DMS 273 (cell line): ENCODE measurements around the gene AIFM1.

Source experiments
- DNase-seq: peaks from one replicate; lab custom pipeline; 2025; ENCODE audit not compliant: unreplicated experiment; lab: John Stamatoyannopoulos, UW

AIFM1 gene

GRCh38 chrX:130097507-130098209 lies 68.0 kb downstream of the AIFM1 start:
- peak; percentile 81 for DNase-seq

- no peak for DNase-seq
Measured at GRCh38 chrX:130095249-130096030, 70.2 kb downstream of the AIFM1 start.

- DNase-seq: peak; percentile 51
Measured at GRCh38 chrX:130094696-130095095, 70.9 kb downstream of the AIFM1 start.

- DNase-seq: no peak
Measured at GRCh38 chrX:130093271-130093670, 72.4 kb downstream of the AIFM1 start.

- DNase-seq: no peak
Measured at GRCh38 chrX:130091980-130092522, 73.6 kb downstream of the AIFM1 start.

- no peak for DNase-seq
Measured at GRCh38 chrX:130090364-130090763, 75.3 kb downstream of the AIFM1 start.

GRCh38 chrX:130086447-130087206 lies 79.0 kb downstream of the AIFM1 start:
- DNase-seq: no peak

GRCh38 chrX:130085551-130086446 lies 79.8 kb downstream of the AIFM1 start:
- no peak for DNase-seq

GRCh38 chrX:130084631-130085237 lies 80.9 kb downstream of the AIFM1 start:
- DNase-seq: no peak

GRCh38 chrX:130083656-130084382 lies 81.8 kb downstream of the AIFM1 start:
- no peak for DNase-seq

GRCh38 chrX:130083107-130083490 lies 82.5 kb downstream of the AIFM1 start:
- DNase-seq: no peak

GRCh38 chrX:130082244-130083106 lies 83.2 kb downstream of the AIFM1 start:
- DNase-seq: no peak

- peak; percentile 67 for DNase-seq
Measured at GRCh38 chrX:130081421-130082045, 84.1 kb downstream of the AIFM1 start.

GRCh38 chrX:130080791-130081367 lies 84.8 kb downstream of the AIFM1 start:
- DNase-seq: no peak

GRCh38 chrX:130079824-130080406 lies 85.7 kb downstream of the AIFM1 start:
- peak; percentile 89 for DNase-seq
